HEK293 (cell line): ENCODE measurements around the gene TENT4B.

Experiments used
- CTCF ChIA-PET: fragments of 350-600 bp; formaldehyde crosslinking; extraction: SDS; loops from one replicate; lab custom pipeline; 2021; ENCODE audit warnings: antibody characterized with exemption; lab: Yijun Ruan, JAX
- POLR2A ChIA-PET: fragments of 300-600 bp; formaldehyde crosslinking; extraction: SDS; loops from one replicate; lab custom pipeline; 2020; ENCODE audit warnings: antibody characterized with exemption, inconsistent platforms; lab: Yijun Ruan, JAX
- H3K27ac ChIP-seq: fragments of 200-500 bp; sonication (Bioruptor generic); 2 replicates; pipeline ENCODE4 v1.5.1; 2014; ENCODE audit warnings: low read depth, low read length, control low read depth, inconsistent platforms; ENCODE audit errors: extremely low read depth
- H3K36me3 ChIP-seq, 2 experiments: fragments of 200-500 bp in 1 of 2; sonication (Bioruptor generic) in 1 of 2; 1 replicate in 1 of 2; 2 replicates in 1 of 2; pipeline ENCODE4 v1.5.1; 2014 to 2017; ENCODE audit warnings: inconsistent platforms in 2 of 2, low read length in 2 of 2; ENCODE audit not compliant: control insufficient read depth in 2 of 2, insufficient read depth in 1 of 2
- H3K4me1 ChIP-seq: fragments of 200-500 bp; sonication (Bioruptor generic); 2 replicates; pipeline ENCODE4 v1.5.1; 2014; ENCODE audit warnings: mild to moderate bottlenecking, low read length, inconsistent platforms; ENCODE audit not compliant: control insufficient read depth, insufficient read depth
- H3K4me3 ChIP-seq: 2 replicates; pipeline ENCODE4 v1.5.1; 2011; ENCODE audit warnings: low read depth, mild to moderate bottlenecking, control low read depth, low read length, moderate library complexity
- H3K9me3 ChIP-seq: fragments of 200-500 bp; sonication (Bioruptor generic); 2 replicates; pipeline ENCODE4 v1.5.1; 2014; ENCODE audit warnings: low read depth, low read length, inconsistent platforms; ENCODE audit not compliant: control insufficient read depth, insufficient read depth
- TSHZ1 ChIP-seq: fragments of 450-650 bp; formaldehyde crosslinking; IDR thresholded peaks from 2 replicates; pipeline ENCODE4 v1.5.1; 2016; ENCODE audit warnings: missing biosample characterization, missing genetic modification characterization, borderline replicate concordance
- ZBTB20 ChIP-seq: fragments of 450-650 bp; formaldehyde crosslinking; IDR thresholded peaks from 2 replicates; pipeline ENCODE4 v1.5.1; 2016; ENCODE audit warnings: missing biosample characterization, missing genetic modification characterization
- ZNF239 ChIP-seq: fragments of 450-650 bp; formaldehyde crosslinking; IDR thresholded peaks from 2 replicates; pipeline ENCODE4 v1.5.1; 2016; ENCODE audit warnings: missing biosample characterization, missing genetic modification characterization
- ZNF274 ChIP-seq, 2 experiments: fragments of 200-500 bp in 1 of 2; fragments of 450-650 bp in 1 of 2; sonication (Bioruptor generic) in 1 of 2; formaldehyde crosslinking in 1 of 2; IDR thresholded peaks; 2 replicates each; pipeline versions ENCODE4 v1.5.1 to v1.6.1; 2014 to 2016; ENCODE audit warnings: borderline replicate concordance in 1 of 2, inconsistent platforms in 1 of 2, low read length in 1 of 2, missing biosample characterization in 1 of 2, missing genetic modification characterization in 1 of 2
- ZNF324 ChIP-seq: fragments of 450-650 bp; formaldehyde crosslinking; IDR thresholded peaks from 2 replicates; pipeline ENCODE4 v1.5.1; 2016; ENCODE audit warnings: missing biosample characterization, missing genetic modification characterization
- ZNF48 ChIP-seq: fragments of 450-650 bp; formaldehyde crosslinking; IDR thresholded peaks from 2 replicates; pipeline ENCODE4 v1.5.1; 2016; ENCODE audit warnings: missing biosample characterization, missing genetic modification characterization
- ZNF521 ChIP-seq: fragments of 450-650 bp; formaldehyde crosslinking; IDR thresholded peaks from 2 replicates; pipeline ENCODE4 v1.5.1; 2017; ENCODE audit warnings: missing biosample characterization, mild to moderate bottlenecking, missing genetic modification characterization
- ZNF571 ChIP-seq: fragments of 450-650 bp; formaldehyde crosslinking; IDR thresholded peaks from 2 replicates; pipeline ENCODE4 v1.5.0; 2017; ENCODE audit warnings: missing biosample characterization, missing genetic modification characterization
- ZNF626 ChIP-seq: fragments of 450-650 bp; sonication (Bioruptor Pico); formaldehyde crosslinking; IDR thresholded peaks from 2 replicates; pipeline ENCODE4 v1.5.1; 2018; ENCODE audit warnings: missing biosample characterization, missing genetic modification characterization, inconsistent platforms
- ZNF777 ChIP-seq: fragments of 450-650 bp; formaldehyde crosslinking; IDR thresholded peaks from 2 replicates; pipeline ENCODE4 v1.5.1; 2017; ENCODE audit warnings: missing biosample characterization, missing genetic modification characterization, borderline replicate concordance
- TF ChIP-seq, protein P1 (sequence below): fragments of 450-650 bp; formaldehyde crosslinking; IDR thresholded peaks from 2 replicates; pipeline ENCODE4 v1.5.1; 2017; ENCODE audit warnings: missing biosample characterization, missing genetic modification characterization
- TF ChIP-seq, protein P2 (sequence below): fragments of 450-650 bp; formaldehyde crosslinking; IDR thresholded peaks from 2 replicates; pipeline ENCODE4 v1.5.1; 2016; ENCODE audit warnings: missing biosample characterization, missing genetic modification characterization

Gene TENT4B

GRCh38 chr16:50275098-50275415 lies 122.0 kb downstream of the TENT4B start:
- Histone ChIP-seq H3K36me3 (no peaks in the 10 kb centered on the region), H3K27ac (no peak overlapping the region), H3K4me1 (no peaks in the 10 kb centered on the region), H3K4me3 (no peak overlapping the region), H3K9me3 (no peaks in the 10 kb centered on the region)
- TF ChIP-seq ZNF48 (tag by site-specific recombination) (no peak), TSHZ1 (tag by site-specific recombination) (no peak), ZNF324 (no peak)
- TF ChIP-seq, protein P1, sequence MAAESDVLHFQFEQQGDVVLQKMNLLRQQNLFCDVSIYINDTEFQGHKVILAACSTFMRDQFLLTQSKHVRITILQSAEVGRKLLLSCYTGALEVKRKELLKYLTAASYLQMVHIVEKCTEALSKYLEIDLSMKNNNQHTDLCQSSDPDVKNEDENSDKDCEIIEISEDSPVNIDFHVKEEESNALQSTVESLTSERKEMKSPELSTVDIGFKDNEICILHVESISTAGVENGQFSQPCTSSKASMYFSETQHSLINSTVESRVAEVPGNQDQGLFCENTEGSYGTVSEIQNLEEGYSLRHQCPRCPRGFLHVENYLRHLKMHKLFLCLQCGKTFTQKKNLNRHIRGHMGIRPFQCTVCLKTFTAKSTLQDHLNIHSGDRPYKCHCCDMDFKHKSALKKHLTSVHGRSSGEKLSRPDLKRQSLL (tag by site-specific recombination): no peak
- ChIA-PET CTCF (interaction anchor here (0.7 to 1.1 kb wide), 4 partner anchors 14 to 390 kb away, joined by 3 read pairs; partner anchors contain the start of gene CNEP1R1), POLR2A (interaction anchor here (1.2 to 1.7 kb wide), 3 partner anchors 9 to 26 kb away, joined by 3 to 5 read pairs (median 5); partner anchors contain the start of gene ADCY7)

DNA sequence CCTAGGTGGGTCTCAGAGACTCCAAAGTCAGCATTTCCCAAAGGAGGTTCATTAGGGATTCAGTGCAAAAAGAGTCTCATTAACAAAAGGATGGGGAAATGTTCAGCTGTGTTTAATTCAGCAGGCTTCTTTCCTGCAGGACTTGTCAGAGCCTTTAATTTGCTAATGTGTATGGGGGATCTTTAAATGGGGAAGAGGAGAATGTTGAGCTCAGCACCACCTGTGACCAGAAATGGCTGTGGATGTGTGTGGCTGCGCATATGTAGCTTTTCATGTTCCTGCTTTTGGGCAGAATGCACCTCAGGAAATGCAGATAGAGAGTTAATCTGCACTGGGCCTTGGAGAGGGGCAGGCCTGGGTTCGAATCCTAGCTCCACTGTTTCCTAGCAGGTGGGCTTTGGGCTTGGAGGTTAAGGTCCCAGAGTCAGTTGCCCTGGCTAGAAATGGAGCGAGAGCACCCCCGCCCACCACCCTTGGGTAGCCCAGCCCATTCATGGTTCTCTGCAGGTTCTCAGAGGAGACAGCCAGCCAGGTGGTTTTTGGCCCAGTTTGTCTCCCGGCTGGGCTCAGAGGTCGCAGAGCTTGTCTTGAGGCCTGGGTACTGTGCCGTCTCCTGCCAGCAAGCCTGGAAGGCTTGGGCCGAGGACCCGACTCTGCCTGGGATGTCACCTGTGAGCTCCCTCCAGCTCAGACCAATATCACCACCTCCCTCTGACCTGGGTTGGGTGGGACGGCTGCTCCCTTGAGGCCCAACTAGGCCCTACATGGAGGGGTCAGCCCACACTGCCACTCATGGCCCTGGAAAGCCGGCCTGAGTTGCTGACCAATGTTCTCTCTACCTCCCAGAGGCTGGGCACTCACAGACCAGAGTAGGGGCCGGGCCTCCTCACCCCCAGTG lies 122.6 kb downstream of the TENT4B start:
- ChIA-PET POLR2A (interaction anchor here (1.6 to 1.7 kb wide), 2 partner anchors 9 to 27 kb away, joined by 3 to 5 read pairs; partner anchors contain the start of gene ADCY7), CTCF (interaction anchor here (0.7 to 1.1 kb wide), 4 partner anchors 14 to 389 kb away, joined by 3 read pairs; partner anchors contain the start of gene CNEP1R1)
- Histone ChIP-seq H3K27ac (no peak overlapping the region), H3K4me1 (no peaks in the 10 kb centered on the region), H3K36me3 (no peaks in the 10 kb centered on the region), H3K4me3 (no peak overlapping the region), H3K9me3 (no peaks in the 10 kb centered on the region)
- TF ChIP-seq ZNF239 (tag by site-specific recombination) (peak; percentile 99), ZNF626 (no peak), TSHZ1 (tag by site-specific recombination) (no peak), ZNF777 (tag by site-specific recombination) (no peak), ZNF274 (IDR thresholded peaks at IDR 0.05; ENCODE audit: low read length) (no peak), ZNF274 (tag by site-specific recombination; IDR thresholded peaks at IDR 0.05; ENCODE audit: borderline replicate concordance) (no peak), ZBTB20 (no peak), ZNF521 (tag by site-specific recombination) (no peak), ZNF571 (tag by site-specific recombination) (no peak)
- TF ChIP-seq, protein P2, sequence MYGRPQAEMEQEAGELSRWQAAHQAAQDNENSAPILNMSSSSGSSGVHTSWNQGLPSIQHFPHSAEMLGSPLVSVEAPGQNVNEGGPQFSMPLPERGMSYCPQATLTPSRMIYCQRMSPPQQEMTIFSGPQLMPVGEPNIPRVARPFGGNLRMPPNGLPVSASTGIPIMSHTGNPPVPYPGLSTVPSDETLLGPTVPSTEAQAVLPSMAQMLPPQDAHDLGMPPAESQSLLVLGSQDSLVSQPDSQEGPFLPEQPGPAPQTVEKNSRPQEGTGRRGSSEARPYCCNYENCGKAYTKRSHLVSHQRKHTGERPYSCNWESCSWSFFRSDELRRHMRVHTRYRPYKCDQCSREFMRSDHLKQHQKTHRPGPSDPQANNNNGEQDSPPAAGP (tag by site-specific recombination): no peak
